NCI-H460 (cell line): ENCODE measurements around the gene CD70. TPM values are rescaled to one million over a fixed set of nuclear protein-coding genes. Genes with fewer than 3 reads are reported as not detected.
"Not testable (repeated sequence)": the region's sequence is repeated elsewhere in the genome, so short reads cannot be mapped to it uniquely, and the experiment has no call there.

Experiments used
- DNase-seq: peaks from one replicate; pipeline ENCODE4 v3.0.0-alpha.2; 2016; ENCODE audit warnings: low read depth; ENCODE audit errors: extremely low read depth
- total RNA-seq: library from RNA; depleted of rRNA; stranded (reverse); fragments of >200 nt; shearing (Covaris generic); gene quantifications from 2 replicates; pipeline ENCODE4 v1.2.3, GENCODE V29; 2014

Gene CD70
- total RNA-seq, 1 experiment from 2014 or later: 136 TPM

GRCh38 chr19:6573350-6573749 is 17.6 kb downstream of the CD70 start:
- DNase-seq: no peak

DNA sequence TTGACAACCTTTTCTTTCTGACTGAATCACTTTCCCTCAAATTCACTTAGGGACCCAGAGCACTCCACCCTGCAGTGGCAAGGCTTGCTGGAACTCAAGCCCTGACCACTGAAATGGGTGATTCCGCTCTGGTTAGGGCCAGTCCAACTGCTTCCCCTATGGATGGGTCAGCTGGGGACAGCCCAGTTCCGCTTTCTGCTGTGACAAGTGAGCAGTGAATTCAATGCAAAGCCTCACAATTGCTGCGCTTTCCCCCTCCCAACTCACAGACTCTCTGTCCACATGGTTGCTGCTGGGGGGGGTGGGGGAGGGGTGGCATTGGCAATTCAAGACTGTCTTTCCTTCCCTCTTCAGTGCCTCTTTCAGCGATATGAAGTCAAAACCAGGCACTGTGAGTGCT is 18.7 kb downstream of the CD70 start:
- DNase-seq: no peak

DNA sequence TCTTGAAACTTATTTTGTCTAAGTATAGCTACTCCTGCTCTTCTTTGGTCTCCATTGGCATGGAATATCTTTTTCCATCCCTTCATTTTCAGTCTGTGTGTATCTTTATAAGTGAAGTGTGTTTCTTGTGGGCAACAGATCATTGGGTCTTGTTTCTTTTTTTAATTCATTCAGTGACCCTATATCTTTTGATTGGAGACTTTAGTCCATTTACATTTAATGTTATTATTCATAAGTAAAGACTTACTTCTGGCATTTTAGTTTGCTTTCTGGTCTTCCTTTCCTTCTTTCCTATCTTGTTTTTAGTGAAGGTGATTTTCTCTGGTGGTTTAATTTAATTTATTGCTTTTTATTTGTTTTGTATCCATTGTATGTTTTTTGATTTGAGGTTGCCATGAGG is 19.8 kb downstream of the CD70 start:
- no peak for DNase-seq

- no peak for DNase-seq
Measured at GRCh38 chr19:6570764-6571163, 20.2 kb downstream of the CD70 start.

DNA sequence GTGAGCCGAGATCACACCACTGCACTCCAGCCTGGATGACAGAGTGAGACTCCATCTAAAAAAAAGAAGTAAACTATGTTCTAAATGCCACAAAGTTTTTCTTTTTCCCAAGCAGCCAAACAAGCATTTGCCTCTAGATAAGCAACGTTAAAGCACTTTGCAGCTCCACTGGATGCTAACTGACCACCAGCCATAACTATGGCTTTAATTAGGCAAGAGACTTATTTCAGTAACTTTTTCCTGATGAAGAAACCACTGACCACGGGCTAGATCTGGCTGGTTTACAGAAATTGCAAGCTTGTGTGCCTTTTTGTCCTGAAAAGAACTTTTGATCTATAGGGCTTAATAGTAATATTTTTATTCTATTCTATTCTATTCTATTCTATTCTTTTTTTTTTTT is 22.1 kb downstream of the CD70 start:
- DNase-seq: no peak

DNA sequence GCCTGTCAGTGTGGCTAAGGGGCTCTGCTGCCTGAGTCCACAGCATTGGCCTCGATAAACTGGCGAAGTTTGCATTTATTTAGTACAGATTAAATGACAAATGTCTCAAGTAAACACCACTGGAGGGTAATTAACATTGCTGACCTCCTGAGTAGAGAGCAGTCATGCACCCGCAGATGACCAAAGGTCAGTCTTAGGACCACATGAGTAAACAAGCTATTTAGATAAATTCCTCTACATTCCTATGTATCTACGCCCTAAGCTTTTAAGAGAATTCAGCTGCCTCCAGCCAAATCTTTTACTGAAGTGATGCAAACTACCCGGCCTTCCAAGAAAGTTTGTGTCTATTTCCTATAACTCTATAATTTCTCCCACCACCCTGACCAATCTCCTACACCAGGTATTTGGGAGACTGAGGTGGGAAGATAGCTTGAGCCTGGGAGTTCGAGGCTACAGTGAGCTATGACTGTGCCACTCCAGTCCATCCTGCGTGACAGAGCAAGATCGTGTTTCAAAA is 22.9 kb downstream of the CD70 start:
- no peak for DNase-seq

GRCh38 chr19:6566727-6567126 is 24.2 kb downstream of the CD70 start:
- DNase-seq: not testable (repeated sequence)

GRCh38 chr19:6564393-6564792 is 26.6 kb downstream of the CD70 start:
- DNase-seq: no peak

DNA sequence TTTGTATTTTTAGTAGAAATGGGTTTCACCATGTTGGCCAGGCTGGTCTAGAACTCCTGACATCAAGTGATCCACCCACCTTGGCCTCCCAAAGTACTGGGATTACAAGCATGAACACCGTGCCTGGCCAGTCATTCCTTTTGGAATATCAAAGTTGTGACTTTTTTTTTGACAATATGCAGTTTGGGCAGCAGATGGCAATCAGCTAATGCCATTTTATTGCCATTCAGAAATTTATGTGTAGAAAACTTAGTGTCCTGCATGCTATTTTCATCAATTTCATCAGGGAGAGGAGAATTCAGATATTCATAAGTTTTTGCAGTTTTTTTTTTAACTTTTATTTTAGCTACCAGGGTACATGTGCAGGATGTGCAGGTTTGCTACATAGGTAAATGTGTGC is 28.5 kb downstream of the CD70 start:
- not testable (repeated sequence) for DNase-seq

DNA sequence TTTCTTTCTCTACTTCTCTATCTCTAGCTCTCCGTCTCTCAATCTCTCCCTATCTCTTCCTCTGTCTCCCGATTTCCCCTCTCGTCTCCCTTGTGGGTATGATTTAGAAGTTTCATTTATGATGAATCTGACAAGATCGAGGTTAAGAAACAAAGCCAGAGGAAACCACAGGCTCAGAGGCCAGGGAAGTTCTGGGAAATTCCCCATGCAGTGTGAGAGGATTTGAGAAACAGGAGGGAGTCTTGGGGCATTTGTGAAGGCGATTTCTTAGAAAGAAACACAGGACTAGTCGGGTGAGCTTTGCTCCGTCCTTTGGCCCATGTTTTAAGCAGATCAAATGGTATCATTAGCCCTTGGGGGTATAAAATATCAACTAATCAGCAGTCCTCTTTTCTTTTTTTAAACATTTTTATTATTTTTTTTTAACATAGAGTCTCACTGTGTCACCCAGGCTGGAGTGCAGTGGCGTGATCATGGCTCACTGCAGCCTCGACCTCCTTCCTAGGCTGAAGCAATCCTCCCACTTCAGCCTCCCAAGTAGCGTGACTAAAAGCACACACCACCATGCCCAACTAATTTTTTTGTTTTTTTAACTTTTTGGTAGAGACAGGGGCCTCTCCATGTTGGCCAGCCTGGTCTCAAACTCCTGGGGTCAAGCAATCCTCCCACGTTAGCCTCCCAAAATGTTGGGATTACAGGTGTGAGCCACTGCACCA is 34.3 kb downstream of the CD70 start:
- no peak for DNase-seq

- DNase-seq: no peak
Measured at GRCh38 chr19:6556043-6556449, 34.9 kb downstream of the CD70 start.

DNA sequence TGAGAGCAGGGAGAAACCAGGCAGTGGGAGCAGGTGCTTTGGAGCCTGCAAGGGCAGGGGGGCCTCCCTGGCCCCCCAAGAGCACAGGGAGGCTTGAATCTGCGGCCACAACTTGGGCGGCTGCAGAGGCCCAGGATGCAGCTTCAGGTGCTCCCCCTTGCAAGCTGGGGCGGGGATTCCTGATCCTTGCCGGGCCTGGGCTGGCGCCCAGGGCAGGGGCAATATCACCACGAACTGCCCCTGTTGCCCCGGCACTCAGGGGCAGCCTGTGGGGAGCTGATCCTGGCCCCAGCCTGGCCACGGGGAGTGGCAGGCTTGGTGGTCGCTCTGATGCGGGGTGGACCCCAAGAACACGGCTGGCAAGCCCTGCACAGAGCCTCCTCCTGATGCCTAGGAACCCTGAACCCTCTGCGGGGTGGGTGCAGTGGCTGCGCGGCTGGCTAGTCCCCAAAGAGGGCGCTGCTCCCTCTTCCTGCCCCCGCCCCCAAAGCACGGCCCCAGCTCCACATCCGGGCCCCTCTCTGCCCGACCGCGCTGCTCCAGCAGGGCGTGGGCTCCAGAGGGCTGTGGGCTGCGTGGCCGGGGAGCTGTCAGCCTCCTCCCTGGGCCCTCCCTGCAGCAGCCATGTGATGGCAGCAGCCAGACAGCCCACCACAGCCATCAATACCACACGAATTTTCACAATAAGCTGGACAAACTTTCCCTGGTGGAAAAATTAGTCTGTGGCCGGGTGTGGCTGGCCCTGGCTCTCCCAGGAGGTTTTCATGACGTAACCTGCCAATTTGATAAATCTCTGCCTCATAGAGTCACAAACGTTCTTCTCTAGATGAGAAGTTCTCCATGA is 39.1 kb downstream of the CD70 start:
- peak; percentile 62 for DNase-seq

- no peak for DNase-seq
Measured at GRCh38 chr19:6551091-6551490, 39.9 kb downstream of the CD70 start.

GRCh38 chr19:6550679-6551078 is 40.3 kb downstream of the CD70 start:
- DNase-seq: not testable (repeated sequence)

GRCh38 chr19:6543866-6544347 is 47.0 kb downstream of the CD70 start:
- no peak for DNase-seq

- DNase-seq: no peak
Measured at GRCh38 chr19:6540918-6541689, 49.8 kb downstream of the CD70 start.

GRCh38 chr19:6539514-6539913 is 51.4 kb downstream of the CD70 start:
- no peak for DNase-seq
